ENCODE results near the gene WDR36.

WDR36 gene

GRCh38 chr5:111092062-111092853 lies at the start of gene WDR36:
Gene WDR36, plus strand, starts transcription at chr5:111092348. Its CDS starts 109 bp downstream, at chr5:111092457.
- DNase-seq = peak; percentile 69

GRCh38 chr5:111043712-111044506 lies 48.2 kb upstream of the WDR36 start:
- DNase-seq = peak; percentile 19

- DNase-seq = no peak
These were observed 34.1 kb upstream of the WDR36 start for GRCh38 chr5:111058064-111058463.

- DNase-seq = no peak
These were observed 32.0 kb upstream of the WDR36 start for GRCh38 chr5:111060169-111060568.

- no peak for DNase-seq
These were observed 30.5 kb upstream of the WDR36 start for GRCh38 chr5:111061618-111062017.

- DNase-seq = peak; percentile 17
These were observed 28.3 kb upstream of the WDR36 start for GRCh38 chr5:111063709-111064322.

- DNase-seq = no peak
These were observed 25.7 kb upstream of the WDR36 start for GRCh38 chr5:111066261-111066938.

- no peak for DNase-seq
These were observed 23.9 kb upstream of the WDR36 start for GRCh38 chr5:111068213-111068612.

GRCh38 chr5:111069839-111070238 lies 22.3 kb upstream of the WDR36 start:
- DNase-seq = no peak

- no peak for DNase-seq
These were observed 21.6 kb upstream of the WDR36 start for GRCh38 chr5:111070272-111071134.

- no peak for DNase-seq
These were observed 20.7 kb upstream of the WDR36 start, which contains the start of gene TSLP for GRCh38 chr5:111071413-111071812. Gene TSLP, plus strand, starts transcription at chr5:111071713. Its CDS starts 178 bp downstream, at chr5:111071891.

- peak; percentile 21 for DNase-seq
These were observed 19.0 kb upstream of the WDR36 start for GRCh38 chr5:111072949-111073682.

GRCh38 chr5:111074244-111074643 lies 17.9 kb upstream of the WDR36 start:
- no peak for DNase-seq

- no peak for DNase-seq
These were observed 16.6 kb upstream of the WDR36 start for GRCh38 chr5:111075520-111075919.

- no peak for DNase-seq
These were observed 16.1 kb upstream of the WDR36 start for GRCh38 chr5:111076091-111076490.

- no peak for DNase-seq
These were observed 14.5 kb upstream of the WDR36 start for GRCh38 chr5:111077678-111078077.

GRCh38 chr5:111079846-111080245 lies 12.3 kb upstream of the WDR36 start:
- no peak for DNase-seq

GRCh38 chr5:111083323-111083722 lies 8.8 kb upstream of the WDR36 start:
- no peak for DNase-seq

- no peak for DNase-seq
These were observed 3.8 kb downstream of the WDR36 start for GRCh38 chr5:111095982-111096381.

- DNase-seq = no peak
These were observed 7.1 kb downstream of the WDR36 start for GRCh38 chr5:111099058-111099778.
